Spleen (tissue), 11 donors: Measurements from ENCODE around the gene MUC22. TPM values are rescaled to one million over a fixed set of nuclear protein-coding genes. Genes with fewer than 3 reads are reported as not detected.

Source experiments
- DNase-seq: peaks from one replicate; pipeline ENCODE4 v3.0.0-alpha.2; 2020
- H3K27ac ChIP-seq, 8 donors: fragments of 200-600 bp; sonication (generic) in 7 of 8; 1 replicate in 4 of 8; 2 replicates in 4 of 8; pipeline versions ENCODE4 v1.5.0 to v1.8.0; 2016 to 2021; ENCODE audit warnings: inconsistent platforms in 4 of 8, mild to moderate bottlenecking in 4 of 8, moderate library complexity in 1 of 8
- H3K27me3 ChIP-seq, 7 donors: fragments of 200-600 bp; sonication (generic) in 6 of 7; replicated peaks in 1 of 7; 1 replicate in 4 of 7; 2 replicates in 3 of 7; pipeline versions ENCODE4 v1.5.0 to v1.8.0; 2016 to 2021; ENCODE audit warnings: inconsistent platforms in 3 of 7, mild to moderate bottlenecking in 1 of 7
- H3K36me3 ChIP-seq, 6 donors: fragments of 200-600 bp; sonication (generic) in 5 of 6; 1 replicate in 4 of 6; 2 replicates in 2 of 6; pipeline versions ENCODE4 v1.5.0 to v1.8.0; 2016 to 2021; ENCODE audit warnings: inconsistent platforms in 2 of 6
- H3K4me1 ChIP-seq, 6 donors: fragments of 200-600 bp; sonication (generic) in 5 of 6; 1 replicate in 3 of 6; 2 replicates in 3 of 6; pipeline versions ENCODE4 v1.5.0 to v1.8.0; 2016 to 2021; ENCODE audit warnings: inconsistent platforms in 3 of 6
- H3K4me3 ChIP-seq, 8 donors: fragments of 200-600 bp; sonication (generic) in 7 of 8; 1 replicate in 4 of 8; 2 replicates in 4 of 8; pipeline versions ENCODE4 v1.5.0 to v1.8.0; 2016 to 2021; ENCODE audit warnings: inconsistent platforms in 4 of 8, mild to moderate bottlenecking in 4 of 8, moderate library complexity in 2 of 8
- H3K9me3 ChIP-seq, 8 donors: fragments of 200-600 bp; sonication (generic) in 7 of 8; 1 replicate in 4 of 8; 2 replicates in 4 of 8; pipeline versions ENCODE4 v1.5.0 to v1.8.0; 2016 to 2021; ENCODE audit warnings: inconsistent platforms in 4 of 8
- CTCF ChIP-seq, 11 experiments: fragments of 200-600 bp in 7 of 11; fragments of 450-650 bp in 4 of 11; sonication (generic) in 4 of 11; IDR thresholded peaks in 8 of 11; conservative IDR thresholded peaks in 3 of 11; 1 replicate in 7 of 11; 2 replicates in 4 of 11; pipeline versions ENCODE4 v1.4.0 to v1.8.0; 2016 to 2021; ENCODE audit warnings: antibody characterized with exemption in 11 of 11, inconsistent platforms in 4 of 11, mild to moderate bottlenecking in 1 of 11
- POLR2A ChIP-seq, 3 donors: fragments of 450-650 bp; IDR thresholded peaks; one replicate each; pipeline ENCODE4 v1.5.1; 2017; ENCODE audit warnings: antibody characterized with exemption in 3 of 3, mild to moderate bottlenecking in 1 of 3
- POLR2AphosphoS5 ChIP-seq, 3 donors: sonication (generic); formaldehyde crosslinking; IDR thresholded peaks; one replicate each; pipeline ENCODE4 v1.5.1; 2017; ENCODE audit warnings: antibody characterized with exemption in 3 of 3
- WGBS, 5 donors: extraction: QIAGEN DNeasy Blood & Tissue Kit in 3 of 5; methylation state at CpG; one replicate each; pipeline versions ENCODE4 v1.1.5 to v1.1.7; 2013 to 2018; 5-methylcytosine and 5-hydroxymethylcytosine counted together
- intact Hi-C: fragments of 100-400 bp; cut with DNase I; formaldehyde crosslinking; loops from one replicate; pipeline ENCODE4 v1.15.0; 2023; ENCODE audit warnings: low total_unique reads
- polyA plus RNA-seq, 3 donors: library from polyadenylated mRNA; stranded (reverse); fragments of 200-250 nt; gene quantifications; one replicate each; pipeline ENCODE4 v1.2.1, GENCODE V29; 2013
- small RNA-seq, 4 donors: library from RNA; depleted of rRNA; stranded (forward); fragments of <200 nt; gene quantifications; one replicate each; pipeline ENCODE3, GENCODE V24; 2016
- total RNA-seq, 7 donors: library from RNA; depleted of rRNA in 3 of 7; stranded (reverse); fragments of >200 nt in 3 of 7; fragmentation: NEBNext Ultra II Directional in 4 of 7; extraction: Animal tissue kit (Norgen Biotek cat#: 25700) in 4 of 7; gene quantifications; one replicate each; pipeline versions ENCODE4 v1.1.0 to v1.2.1, GENCODE V29; 2016 to 2021
- donor health status: healthy with polysubstance abuse.
- donor health status: DM: no; HTN: no; CAD: no; lungs with moderate emphysema.
- donor health status: DM: no; HTN: no; CAD: no.
- donor health status: Bipolar disorder and iron deficiency.
- donor health status: healthy.
- donor health status: DM: no; HTN: no; CAD: no.
- donor health status: DM: yes; HTN: yes; CAD: no.

Gene MUC22
- total and polyA plus RNA-seq, 10 donors, result not detected

- no peak for TF ChIP-seq CTCF (IDR thresholded peaks at IDR 0.05 in 8 of 11, conservative IDR thresholded peaks at IDR 0.05 in 3 of 11)
- TF ChIP-seq POLR2A (IDR thresholded peaks at IDR 0.05), result no peak
- TF ChIP-seq POLR2AphosphoS5 (IDR thresholded peaks at IDR 0.05), result no peak
- Histone ChIP-seq H3K36me3 (no peaks in the 10 kb centered on the region), H3K27me3 (peaks cover 0 to 18% (median 0%) of the 10 kb centered on the region in 7 donors), H3K9me3 (no peaks in the 10 kb centered on the region), H3K27ac (no peak overlapping the region), H3K4me3 (no peak overlapping the region), H3K4me1 (peaks cover 6 to 14% (median 9%) of the 10 kb centered on the region in 6 donors)
- DNase-seq, result no peak
- 78 to 94% (median 91%) methylated on average over 6 of the region's 6 CpGs for WGBS, 5 donors
- intact Hi-C loops, result loop anchor here (10.0 kb wide), 1 partner anchor 337 kb away; the partner anchor contains the start of genes FLOT1 and IER3
These were observed 71.6 kb downstream of the MUC22 start for GRCh38 chr6:31081872-31082271.

DNA sequence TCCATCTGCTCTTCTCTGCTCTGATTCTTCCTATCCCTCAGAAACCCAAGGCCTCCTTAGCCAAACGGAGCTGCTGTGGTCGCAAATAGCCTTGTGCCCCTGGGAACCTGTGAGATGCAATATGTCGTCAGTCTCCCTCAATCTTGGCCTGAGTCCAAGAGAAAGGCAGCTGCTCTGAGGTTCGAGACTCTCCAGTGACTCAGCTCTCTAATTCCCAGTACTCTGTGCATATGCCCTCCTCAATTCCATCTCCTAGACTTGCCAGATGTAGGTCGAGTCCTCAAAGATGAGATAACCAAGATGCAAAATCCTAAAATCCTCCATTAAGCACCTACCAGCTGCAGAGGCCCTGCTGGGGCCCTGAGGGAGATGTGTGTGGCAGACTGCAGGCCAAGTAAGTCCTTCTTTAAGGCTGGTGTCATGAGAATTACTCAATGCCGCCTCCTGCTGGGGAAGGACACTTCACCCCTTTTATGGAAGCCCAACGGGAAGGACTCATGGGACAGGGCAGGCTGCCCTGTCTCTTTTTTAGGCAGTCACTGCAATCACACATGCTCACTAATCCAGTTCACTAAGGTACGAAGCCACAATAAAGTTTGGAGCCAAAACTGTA, 73.6 kb downstream of the MUC22 start:
- H3K27me3 ChIP-seq, result peaks cover 0 to 18% (median 0%) of the 10 kb centered on the region in 7 donors
- no peak for DNase-seq
- intact Hi-C loops, result loop anchor here (10.0 kb wide), 1 partner anchor 339 kb away; the partner anchor contains the start of genes FLOT1 and IER3
- peaks cover 6 to 25% (median 16%) of the 10 kb centered on the region in 6 donors for H3K4me1 ChIP-seq
- no peaks in the 10 kb centered on the region for H3K36me3 ChIP-seq
- WGBS, 5 donors, result 42 to 74% (median 57%) methylated on average over 8 of the region's 8 CpGs
- TF ChIP-seq POLR2A (IDR thresholded peaks at IDR 0.05), result no peak
- TF ChIP-seq CTCF (IDR thresholded peaks at IDR 0.05 in 8 of 11, conservative IDR thresholded peaks at IDR 0.05 in 3 of 11), result peak in 3 of 11 experiments; percentile 32 to 47 (median 44)
- no peak overlapping the region for H3K27ac ChIP-seq
- no peaks in the 10 kb centered on the region for H3K9me3 ChIP-seq
- no peak overlapping the region for H3K4me3 ChIP-seq

Small RNA genes lying within 50 kb of the gene (small RNA-seq; reads per million reads assigned to genes)
- 0 reads per million in 4 donors for gene RNU6-1133P

Other genes with a start within 250 kb of the MUC22 start
- gene DDR1, start 126.0 kb upstream of the MUC22 start, total RNA-seq, result 10 to 100 TPM; 13.0 to 37.1 (median 23.8) TPM
- 10 to 100 TPM in 1 of 3 donors, 1 to 10 TPM in 2; 5.0 to 10.1 (median 8.0) TPM for gene DDR1, start 126.0 kb upstream of the MUC22 start, polyA plus RNA-seq
- 10 to 100 TPM; 20.6 to 49.7 (median 28.3) TPM for gene GTF2H4, start 102.3 kb upstream of the MUC22 start, total RNA-seq
- 10 to 100 TPM; 21.9 to 40.0 (median 33.8) TPM for gene GTF2H4, start 102.3 kb upstream of the MUC22 start, polyA plus RNA-seq
- 10 to 100 TPM; 16.4 to 30.7 (median 28.1) TPM for gene VARS2, start 96.2 kb upstream of the MUC22 start, total RNA-seq
- 10 to 100 TPM; 15.5 to 38.2 (median 36.3) TPM for gene VARS2, start 96.2 kb upstream of the MUC22 start, polyA plus RNA-seq
- under 1 TPM in 1 of 7 donors, not detected in 6; 0.47 TPM for gene SFTA2, start 78.3 kb upstream of the MUC22 start, total RNA-seq
- 1 to 10 TPM in 1 of 3 donors, under 1 TPM in 1, not detected in 1; 0.08 to 2.6 TPM for gene SFTA2, start 78.3 kb upstream of the MUC22 start, polyA plus RNA-seq
- not detected for gene MUCL3, start 69.5 kb upstream of the MUC22 start, total RNA-seq
- gene MUCL3, start 69.5 kb upstream of the MUC22 start, polyA plus RNA-seq, result under 1 TPM in 1 of 3 donors, not detected in 2; 0.03 TPM
- gene MUC21, start 26.8 kb upstream of the MUC22 start, total RNA-seq, result not detected
- under 1 TPM; 0.02 to 0.64 (median 0.05) TPM for gene MUC21, start 26.8 kb upstream of the MUC22 start, polyA plus RNA-seq
- not detected for gene C6orf15, start 102.1 kb downstream of the MUC22 start, total RNA-seq
- not detected for gene C6orf15, start 102.1 kb downstream of the MUC22 start, polyA plus RNA-seq
- 1 to 10 TPM in 2 of 7 donors, under 1 TPM in 2, not detected in 3; 0.76 to 3.4 (median 1.1) TPM for gene PSORS1C1, start 104.3 kb downstream of the MUC22 start, total RNA-seq
- under 1 TPM; 0.11 to 0.70 (median 0.21) TPM for gene PSORS1C1, start 104.3 kb downstream of the MUC22 start, polyA plus RNA-seq
- gene CDSN, start 110.0 kb downstream of the MUC22 start, total RNA-seq, result not detected
- gene CDSN, start 110.0 kb downstream of the MUC22 start, polyA plus RNA-seq, result not detected
- gene PSORS1C2, start 128.6 kb downstream of the MUC22 start, total RNA-seq, result not detected
- gene PSORS1C2, start 128.6 kb downstream of the MUC22 start, polyA plus RNA-seq, result not detected
- 10 to 100 TPM in 6 of 7 donors, 1 to 10 TPM in 1; 7.7 to 22.5 (median 17.8) TPM for gene CCHCR1, start 147.3 kb downstream of the MUC22 start, total RNA-seq
- gene CCHCR1, start 147.3 kb downstream of the MUC22 start, polyA plus RNA-seq, result 10 to 100 TPM; 11.1 to 15.2 (median 11.7) TPM
- gene TCF19, start 148.1 kb downstream of the MUC22 start, total RNA-seq, result 10 to 100 TPM in 4 of 7 donors, 1 to 10 TPM in 3; 6.6 to 12.6 (median 10.2) TPM
- gene TCF19, start 148.1 kb downstream of the MUC22 start, polyA plus RNA-seq, result 1 to 10 TPM; 6.2 to 9.8 (median 7.1) TPM
- gene POU5F1, start 160.2 kb downstream of the MUC22 start, total RNA-seq, result 1 to 10 TPM in 5 of 7 donors, under 1 TPM in 2; 0.57 to 3.7 (median 1.3) TPM
- gene POU5F1, start 160.2 kb downstream of the MUC22 start, polyA plus RNA-seq, result 1 to 10 TPM; 1.2 to 3.2 (median 2.7) TPM